Stimulated activated CD4-positive, alpha-beta T cell treated with anti-CD3 and anti-CD28 coated beads, Interleukin-12 subunit alpha, Interleukin-12 subunit beta, amount 100 ng/mL, for 24 hours (primary cell): ENCODE data around the gene HPGD.

ENCODE experiments used
- DNase-seq, 2 experiments: peaks; one replicate each; pipeline ENCODE4 v3.0.0-alpha.2; 2020; ENCODE audit warnings: low read depth in 2 of 2

HPGD gene

GRCh38 chr4:174474457-174475075 is 47.7 kb downstream of the HPGD start:
- no peak for DNase-seq

- DNase-seq, result no peak
These were observed 55.2 kb downstream of the HPGD start for GRCh38 chr4:174467107-174467506.

- DNase-seq, result no peak
These were observed 57.3 kb downstream of the HPGD start for GRCh38 chr4:174464949-174465348.

- no peak for DNase-seq
These were observed 60.7 kb downstream of the HPGD start for GRCh38 chr4:174461466-174462106.

GRCh38 chr4:174460684-174461083 is 61.6 kb downstream of the HPGD start:
- DNase-seq, result no peak

GRCh38 chr4:174457468-174457867 is 64.8 kb downstream of the HPGD start:
- DNase-seq, result no peak

- DNase-seq, result no peak
These were observed 67.3 kb downstream of the HPGD start for GRCh38 chr4:174454815-174455473.

GRCh38 chr4:174451718-174452296 is 70.5 kb downstream of the HPGD start:
- no peak for DNase-seq

GRCh38 chr4:174450786-174451125 is 71.5 kb downstream of the HPGD start:
- DNase-seq, result no peak

GRCh38 chr4:174449944-174450785 is 72.1 kb downstream of the HPGD start:
- no peak for DNase-seq

GRCh38 chr4:174449152-174449551 is 73.1 kb downstream of the HPGD start:
- no peak for DNase-seq

- DNase-seq, result no peak
These were observed 77.9 kb downstream of the HPGD start for GRCh38 chr4:174444390-174444789.
